Suprapubic skin (tissue), 3 donors: ENCODE measurements around the gene ABHD16A.

Experiments used
- CTCF ChIP-seq, 2 donors: fragments of 200-600 bp in 1 of 2; fragments of 450-650 bp in 1 of 2; sonication (generic) in 1 of 2; IDR thresholded peaks; one replicate each; pipeline ENCODE4 v1.5.1; 2016 to 2019; ENCODE audit warnings: antibody characterized with exemption in 2 of 2, mild to moderate bottlenecking in 1 of 2, moderate library complexity in 1 of 2
- POLR2A ChIP-seq, 2 donors: fragments of 450-650 bp; IDR thresholded peaks; one replicate each; pipeline ENCODE4 v1.6.1; 2017; ENCODE audit warnings: antibody characterized with exemption in 2 of 2, mild to moderate bottlenecking in 2 of 2, moderate library complexity in 2 of 2

DNA sequence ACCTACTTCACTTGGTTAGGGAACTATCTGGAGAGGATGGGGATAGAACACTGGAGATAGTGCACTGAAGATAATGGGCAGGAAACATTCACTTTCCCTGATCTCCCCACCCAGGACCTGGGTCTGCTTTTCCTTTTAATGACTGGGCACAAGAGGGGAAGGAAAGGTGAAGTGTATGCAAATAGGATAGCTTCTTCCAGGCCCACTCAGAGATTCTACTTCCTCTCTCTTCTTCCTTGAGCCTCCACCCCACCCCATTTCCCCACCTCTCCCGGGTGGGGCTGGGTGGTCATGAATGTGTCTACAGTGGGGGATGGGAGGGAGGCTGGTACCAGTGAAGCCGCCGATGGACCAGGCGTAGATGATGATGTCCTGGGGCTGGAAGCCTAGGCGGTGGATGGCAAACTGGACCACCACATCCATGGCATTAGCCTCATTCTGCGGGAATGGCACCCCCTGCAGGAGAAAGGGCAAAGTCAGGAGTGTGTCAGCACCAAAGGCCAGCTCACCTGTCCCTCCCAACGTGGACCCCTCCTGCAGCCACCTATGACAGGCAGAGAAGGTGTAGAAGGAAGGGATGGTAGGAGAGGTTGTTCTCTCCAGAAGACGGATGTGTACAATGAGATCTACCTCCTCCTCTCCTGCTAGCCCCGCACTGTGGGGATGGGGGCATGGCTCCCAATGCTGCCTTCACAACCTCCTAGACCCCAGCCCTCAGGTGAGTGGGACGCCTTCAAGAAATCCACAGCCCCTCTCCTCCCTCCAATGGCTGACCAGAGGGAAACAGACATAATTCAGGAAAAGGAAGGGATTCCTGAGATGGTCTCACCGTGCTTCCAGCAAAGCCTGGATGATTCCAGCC is 13.6 kb downstream of the ABHD16A start:
- TF ChIP-seq CTCF (IDR thresholded peaks at IDR 0.05), result no peak
- TF ChIP-seq POLR2A (IDR thresholded peaks at IDR 0.05), result no peak
